GM12875 (cell line): Measurements from ENCODE around the gene SPAG17.

Source experiments
- H3K4me3 ChIP-seq: one replicate; pipeline ENCODE4 v1.5.1; 2011; ENCODE audit warnings: low read depth, low read length, control low read depth
- CTCF ChIP-seq: IDR thresholded peaks from 2 replicates; pipeline ENCODE4 v1.5.1; 2011; ENCODE audit warnings: low read depth, mild to moderate bottlenecking, control low read depth, inconsistent platforms, low read length, moderate library complexity, borderline replicate concordance; ENCODE audit not compliant: insufficient read depth

The SPAG17 gene

GRCh38 chr1:118124064-118124463 is 61.0 kb downstream of the SPAG17 start:
- TF ChIP-seq CTCF, result no peak
- H3K4me3 ChIP-seq, result no peak overlapping the region

GRCh38 chr1:118123116-118123839 is 61.8 kb downstream of the SPAG17 start:
- no peak for TF ChIP-seq CTCF
- no peak overlapping the region for H3K4me3 ChIP-seq

GRCh38 chr1:118122234-118123004 is 62.6 kb downstream of the SPAG17 start:
- H3K4me3 ChIP-seq, result no peak overlapping the region
- no peak for TF ChIP-seq CTCF

- H3K4me3 ChIP-seq, result no peak overlapping the region
- TF ChIP-seq CTCF, result no peak
Observed at GRCh38 chr1:118118873-118119463, 66.1 kb downstream of the SPAG17 start.

GRCh38 chr1:118118469-118118868 is 66.6 kb downstream of the SPAG17 start:
- TF ChIP-seq CTCF, result no peak
- H3K4me3 ChIP-seq, result no peak overlapping the region

GRCh38 chr1:118117521-118117920 is 67.5 kb downstream of the SPAG17 start:
- H3K4me3 ChIP-seq, result no peak overlapping the region
- no peak for TF ChIP-seq CTCF
